ENCODE results near the gene VIPAS39.
A peak's percentile ranks its signal among the peaks of the same experiment; 100 is the strongest.

VIPAS39 gene

DNA sequence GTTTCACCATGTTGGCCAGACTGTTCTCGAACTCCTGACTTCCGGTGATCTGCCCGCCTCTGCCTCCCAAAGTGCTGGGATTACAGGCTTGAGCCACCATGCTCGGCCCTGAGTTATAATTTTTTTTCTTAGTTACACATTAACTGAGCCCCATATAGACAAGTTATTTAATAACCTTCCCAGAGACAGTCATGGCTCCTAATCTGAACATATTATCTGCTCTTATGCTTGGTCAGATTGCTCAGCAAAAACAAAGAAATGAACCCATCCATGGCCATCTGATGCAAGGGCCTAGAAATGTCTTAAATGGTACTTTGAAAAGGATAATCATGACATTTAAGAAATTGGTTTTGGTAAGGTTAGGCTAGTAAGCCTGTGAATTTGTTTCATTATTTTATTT, 67.2 kb downstream of the VIPAS39 start:
- DNase-seq: no peak

DNA sequence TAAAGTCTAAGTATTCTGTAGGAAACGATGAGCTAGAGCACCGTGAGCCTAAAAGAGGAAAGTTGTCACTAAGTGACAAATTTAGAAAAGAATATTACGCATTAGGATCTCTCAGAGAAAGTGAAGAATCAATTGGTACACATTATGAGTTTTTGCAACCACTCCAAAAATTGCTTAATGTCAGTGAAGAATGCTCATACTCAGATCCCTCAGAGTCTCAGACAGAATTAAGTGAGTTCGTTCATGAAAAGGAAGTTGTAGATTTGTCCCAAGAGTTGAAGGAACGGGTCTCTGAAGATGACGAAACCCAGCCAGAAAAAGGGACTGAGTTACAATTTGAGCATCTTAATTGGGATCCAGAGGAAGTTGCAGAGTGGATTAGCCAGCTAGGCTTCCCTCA, 78.7 kb downstream of the VIPAS39 start:
- no peak for DNase-seq

DNA sequence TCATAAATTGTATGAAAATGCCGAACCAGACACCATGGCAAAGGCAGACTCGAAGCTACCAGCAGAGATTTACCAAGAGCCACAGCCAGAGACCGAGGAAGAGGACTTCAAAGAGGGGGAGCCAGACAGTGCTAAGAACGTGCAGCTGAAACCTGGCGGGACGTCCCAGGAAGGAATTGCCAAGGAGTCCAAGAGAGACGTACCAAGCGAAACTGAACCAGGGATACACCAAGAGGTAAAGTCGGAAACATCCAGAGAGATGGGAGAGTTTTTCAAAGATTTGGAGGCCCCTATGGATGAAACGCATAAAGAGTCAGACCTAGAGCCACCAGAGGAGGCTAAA, 79.9 kb downstream of the VIPAS39 start:
- DNase-seq: no peak

DNA sequence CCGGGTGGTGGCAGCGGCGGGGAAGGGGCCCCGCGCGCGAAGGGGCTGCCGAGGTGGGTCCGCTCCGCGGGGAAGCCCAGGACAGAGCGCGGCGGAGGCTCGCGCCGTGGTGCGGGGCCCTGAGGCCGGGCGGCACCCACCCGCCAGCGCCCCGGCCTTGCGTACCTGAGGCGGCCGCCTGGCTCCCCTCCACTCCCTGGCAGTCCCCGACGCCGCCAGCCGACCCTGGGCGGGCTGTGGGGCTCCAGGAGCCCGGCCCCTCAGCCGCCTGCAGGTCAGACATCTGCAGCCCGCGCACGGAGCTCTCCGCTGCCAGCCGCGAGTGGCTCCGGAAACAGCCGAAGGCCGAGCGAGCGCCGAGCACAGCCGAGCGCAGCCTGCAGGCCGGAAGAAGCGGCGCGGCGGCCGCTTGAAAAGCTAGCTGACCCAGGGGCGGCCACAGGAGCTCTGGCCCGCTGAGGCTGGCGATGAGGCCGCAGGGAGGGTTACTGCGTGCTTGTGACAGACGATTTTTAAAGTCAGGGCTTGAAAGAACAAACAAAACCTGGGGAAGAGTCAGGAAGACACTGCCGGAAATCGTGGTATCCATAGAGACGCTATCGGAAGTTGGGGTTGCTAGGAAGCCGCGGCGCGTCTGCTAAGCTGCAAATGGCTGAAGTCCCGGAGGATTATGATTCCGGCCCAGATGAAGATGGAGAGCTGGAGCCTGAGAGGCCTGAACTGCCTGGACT, 80.5 kb downstream of the VIPAS39 start, which contains the start of the genes SAMD15 and TMED8:
TSS of gene SAMD15 (plus strand) at position 609 of the 731 bp plus-strand sequence. CDS start at position 649, 40 bp downstream.
TSS of gene TMED8 (minus strand) at position 324 of the 731 bp plus-strand sequence. CDS start at position 283, 41 bp downstream.
- DNase-seq: peak; percentile 87
